HL-60 (cell line): ENCODE measurements around the gene ITGA6.

Source experiments
- GABPA ChIP-seq: IDR thresholded peaks from 2 replicates; pipeline ENCODE4 v1.6.1; 2012; ENCODE audit warnings: low read depth
- POLR2AphosphoS5 ChIP-seq: IDR thresholded peaks from 2 replicates; pipeline ENCODE4 v1.6.1; 2012; ENCODE audit warnings: low read depth
- SPI1 ChIP-seq: IDR thresholded peaks from 2 replicates; pipeline ENCODE4 v1.6.1; 2012; ENCODE audit warnings: low read depth, mild to moderate bottlenecking, borderline replicate concordance
- TF ChIP-seq, protein P1 (sequence below): IDR thresholded peaks from one replicate; pipeline ENCODE4 v1.5.1; 2011; ENCODE audit warnings: low read length, control low read depth, inconsistent platforms; ENCODE audit not compliant: insufficient read depth
- TF ChIP-seq, protein P2 (sequence below): IDR thresholded peaks from 2 replicates; pipeline ENCODE4 v1.6.1; 2012; ENCODE audit warnings: low read depth; ENCODE audit not compliant: insufficient replicate concordance

DNA sequence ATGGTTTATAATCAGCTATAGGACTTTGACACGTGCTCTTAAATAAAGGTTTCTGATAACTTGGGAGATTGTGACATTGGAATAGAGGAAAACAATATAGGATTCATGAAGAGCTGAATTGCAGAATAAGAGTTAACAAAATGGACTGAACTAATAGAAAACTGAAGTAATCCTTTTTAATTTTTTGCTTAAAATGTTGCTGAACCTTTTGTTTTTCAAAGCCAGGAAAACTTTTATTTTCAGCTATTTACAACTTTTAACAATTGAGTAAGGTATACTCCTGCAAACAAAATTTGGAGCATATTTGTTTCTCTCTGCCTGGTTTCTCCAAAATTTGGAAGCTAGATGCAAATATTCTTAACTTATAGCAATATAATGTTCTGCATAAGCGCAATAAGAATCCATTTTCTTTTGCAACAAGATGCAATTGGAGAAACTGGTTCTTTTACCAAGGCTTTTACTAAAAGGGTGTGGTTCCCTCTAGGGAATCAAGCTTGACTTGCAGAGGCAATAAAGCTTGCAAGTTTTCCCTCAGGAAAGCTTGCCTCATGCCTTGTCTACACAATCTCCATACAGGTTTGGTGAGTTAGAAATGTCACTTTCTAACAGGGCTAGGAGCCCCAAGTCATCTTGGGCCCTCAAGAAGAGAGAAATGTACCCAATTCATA lies 118.2 kb downstream of the ITGA6 start:
- TF ChIP-seq, protein P1, sequence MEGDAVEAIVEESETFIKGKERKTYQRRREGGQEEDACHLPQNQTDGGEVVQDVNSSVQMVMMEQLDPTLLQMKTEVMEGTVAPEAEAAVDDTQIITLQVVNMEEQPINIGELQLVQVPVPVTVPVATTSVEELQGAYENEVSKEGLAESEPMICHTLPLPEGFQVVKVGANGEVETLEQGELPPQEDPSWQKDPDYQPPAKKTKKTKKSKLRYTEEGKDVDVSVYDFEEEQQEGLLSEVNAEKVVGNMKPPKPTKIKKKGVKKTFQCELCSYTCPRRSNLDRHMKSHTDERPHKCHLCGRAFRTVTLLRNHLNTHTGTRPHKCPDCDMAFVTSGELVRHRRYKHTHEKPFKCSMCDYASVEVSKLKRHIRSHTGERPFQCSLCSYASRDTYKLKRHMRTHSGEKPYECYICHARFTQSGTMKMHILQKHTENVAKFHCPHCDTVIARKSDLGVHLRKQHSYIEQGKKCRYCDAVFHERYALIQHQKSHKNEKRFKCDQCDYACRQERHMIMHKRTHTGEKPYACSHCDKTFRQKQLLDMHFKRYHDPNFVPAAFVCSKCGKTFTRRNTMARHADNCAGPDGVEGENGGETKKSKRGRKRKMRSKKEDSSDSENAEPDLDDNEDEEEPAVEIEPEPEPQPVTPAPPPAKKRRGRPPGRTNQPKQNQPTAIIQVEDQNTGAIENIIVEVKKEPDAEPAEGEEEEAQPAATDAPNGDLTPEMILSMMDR = no peak
- no peak for TF ChIP-seq GABPA
- no peak for TF ChIP-seq POLR2AphosphoS5
- no peak for TF ChIP-seq SPI1
- TF ChIP-seq, protein P2, sequence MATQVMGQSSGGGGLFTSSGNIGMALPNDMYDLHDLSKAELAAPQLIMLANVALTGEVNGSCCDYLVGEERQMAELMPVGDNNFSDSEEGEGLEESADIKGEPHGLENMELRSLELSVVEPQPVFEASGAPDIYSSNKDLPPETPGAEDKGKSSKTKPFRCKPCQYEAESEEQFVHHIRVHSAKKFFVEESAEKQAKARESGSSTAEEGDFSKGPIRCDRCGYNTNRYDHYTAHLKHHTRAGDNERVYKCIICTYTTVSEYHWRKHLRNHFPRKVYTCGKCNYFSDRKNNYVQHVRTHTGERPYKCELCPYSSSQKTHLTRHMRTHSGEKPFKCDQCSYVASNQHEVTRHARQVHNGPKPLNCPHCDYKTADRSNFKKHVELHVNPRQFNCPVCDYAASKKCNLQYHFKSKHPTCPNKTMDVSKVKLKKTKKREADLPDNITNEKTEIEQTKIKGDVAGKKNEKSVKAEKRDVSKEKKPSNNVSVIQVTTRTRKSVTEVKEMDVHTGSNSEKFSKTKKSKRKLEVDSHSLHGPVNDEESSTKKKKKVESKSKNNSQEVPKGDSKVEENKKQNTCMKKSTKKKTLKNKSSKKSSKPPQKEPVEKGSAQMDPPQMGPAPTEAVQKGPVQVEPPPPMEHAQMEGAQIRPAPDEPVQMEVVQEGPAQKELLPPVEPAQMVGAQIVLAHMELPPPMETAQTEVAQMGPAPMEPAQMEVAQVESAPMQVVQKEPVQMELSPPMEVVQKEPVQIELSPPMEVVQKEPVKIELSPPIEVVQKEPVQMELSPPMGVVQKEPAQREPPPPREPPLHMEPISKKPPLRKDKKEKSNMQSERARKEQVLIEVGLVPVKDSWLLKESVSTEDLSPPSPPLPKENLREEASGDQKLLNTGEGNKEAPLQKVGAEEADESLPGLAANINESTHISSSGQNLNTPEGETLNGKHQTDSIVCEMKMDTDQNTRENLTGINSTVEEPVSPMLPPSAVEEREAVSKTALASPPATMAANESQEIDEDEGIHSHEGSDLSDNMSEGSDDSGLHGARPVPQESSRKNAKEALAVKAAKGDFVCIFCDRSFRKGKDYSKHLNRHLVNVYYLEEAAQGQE = no peak
